PC-9 (cell line): ENCODE results near the gene PTPRG. TPM values are rescaled to one million over a fixed set of nuclear protein-coding genes. Genes with fewer than 3 reads are reported as not detected.

Experiments
- BruUV-seq: library from RNA; stranded (reverse); fragments of 400-500 nt; replicated peaks from 2 replicates; lab custom pipeline; 2021; lab: Mats Ljungman, UMichigan
- CTCF ChIA-PET: fragments of 300-600 bp; sonication (Branson Sonifier 250); formaldehyde crosslinking; loops from one replicate; lab custom pipeline; 2022; ENCODE audit warnings: antibody characterized with exemption; lab: Charles Lee
- POLR2A ChIA-PET: fragments of 300-600 bp; sonication (Branson Sonifier 250); formaldehyde crosslinking; loops from one replicate; lab custom pipeline; 2022; ENCODE audit warnings: antibody characterized with exemption; ENCODE audit not compliant: unreplicated experiment; lab: Charles Lee
- DNase-seq, 2 experiments: peaks; one replicate each; pipeline versions ENCODE4 v3.0.0 to v3.0.0-alpha.2; 2015 to 2022; ENCODE audit warnings: mixed read lengths in 1 of 2
- H2AFZ ChIP-seq: fragments of 200-600 bp; sonication (generic); 2 replicates; pipeline ENCODE4 v1.8.1; 2017; ENCODE audit warnings: antibody characterized with exemption
- H3F3A ChIP-seq: fragments of 200-600 bp; sonication (generic); 2 replicates; pipeline ENCODE4 v1.8.1; 2017; ENCODE audit warnings: antibody characterized with exemption, mild to moderate bottlenecking, low read depth; ENCODE audit not compliant: insufficient read depth
- H3K27ac ChIP-seq: fragments of 200-600 bp; sonication (generic); 2 replicates; pipeline ENCODE4 v1.6.1; 2016; ENCODE audit warnings: mixed run types
- H3K27me3 ChIP-seq: fragments of 200-600 bp; sonication (generic); 2 replicates; pipeline ENCODE4 v1.6.1; 2016; ENCODE audit warnings: low read depth, mixed run types; ENCODE audit not compliant: insufficient read depth
- H3K36me3 ChIP-seq: fragments of 200-600 bp; sonication (generic); 2 replicates; pipeline ENCODE4 v1.6.1; 2016; ENCODE audit warnings: low read depth, mixed run types
- H3K4me1 ChIP-seq: fragments of 200-600 bp; sonication (generic); replicated peaks from 2 replicates; pipeline ENCODE4 v1.6.1; 2016; ENCODE audit warnings: mixed run types; ENCODE audit not compliant: insufficient read depth
- H3K4me2 ChIP-seq: fragments of 200-600 bp; sonication (generic); 2 replicates; pipeline ENCODE4 v1.6.1; 2017; ENCODE audit warnings: mixed run types
- H3K4me3 ChIP-seq: fragments of 200-600 bp; sonication (generic); 2 replicates; pipeline ENCODE4 v1.6.1; 2016; ENCODE audit warnings: mixed run types
- H3K79me2 ChIP-seq: fragments of 200-600 bp; sonication (generic); 2 replicates; pipeline ENCODE4 v1.6.1; 2017; ENCODE audit warnings: low read depth, mixed run types
- H3K9me2 ChIP-seq: fragments of 200-600 bp; sonication (generic); 2 replicates; pipeline ENCODE4 v1.8.1; 2017; ENCODE audit warnings: mild to moderate bottlenecking; ENCODE audit not compliant: insufficient read depth
- H3K9me3 ChIP-seq: fragments of 200-600 bp; sonication (generic); 2 replicates; pipeline ENCODE4 v1.8.1; 2016; ENCODE audit warnings: low read depth; ENCODE audit not compliant: insufficient read depth
- H4K20me1 ChIP-seq: fragments of 200-600 bp; sonication (generic); 2 replicates; pipeline ENCODE4 v1.8.1; 2017; ENCODE audit not compliant: insufficient read depth
- CTCF ChIP-seq: fragments of 200-600 bp; sonication (generic); conservative IDR thresholded peaks from 2 replicates; pipeline ENCODE4 v1.6.1; 2017; ENCODE audit warnings: mixed run types, antibody characterized with exemption, mild to moderate bottlenecking, moderate library complexity
- EZH2 ChIP-seq: fragments of 200-600 bp; sonication (generic); IDR thresholded peaks from 2 replicates; pipeline ENCODE4 v1.8.0; 2017; ENCODE audit warnings: antibody characterized with exemption, low read depth
- intact Hi-C: fragments of 100-400 bp; cut with micrococcal nuclease; formaldehyde crosslinking; loops from one replicate; pipeline ENCODE4 v1.10.0; 2022; ENCODE audit not compliant: unreplicated experiment
- total RNA-seq: library from RNA; stranded (reverse); gene quantifications from 2 replicates; pipeline ENCODE4 v1.2.3, GENCODE V29; 2021

Gene PTPRG
- total RNA-seq, 1 experiment from 2014 or later = 32.9 TPM

DNA sequence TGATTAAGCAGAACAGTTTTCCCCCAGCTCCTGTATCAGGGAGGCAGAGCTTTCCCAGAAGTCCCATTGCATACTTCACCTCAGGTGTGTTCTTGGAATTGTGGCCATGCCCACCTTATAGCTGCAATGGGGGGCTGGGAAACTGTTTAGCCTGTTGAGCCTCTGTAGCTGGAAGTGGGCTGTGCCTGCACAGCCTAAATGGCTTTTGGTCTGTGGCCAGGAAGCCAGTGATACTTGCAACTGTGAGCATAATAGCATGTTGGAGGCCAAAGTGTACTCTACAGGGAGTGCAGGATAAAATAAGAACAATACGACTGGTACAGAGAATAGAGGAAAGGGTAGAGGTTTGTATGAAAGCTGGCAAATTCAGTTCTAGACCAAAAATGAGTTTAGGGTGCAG, 248.5 kb downstream of the PTPRG start:
- no TSS peak for BruUV-seq
- Histone ChIP-seq H3K4me2 (no peak overlapping the region), H3K9me3 (no peaks in the 10 kb centered on the region), H3K36me3 (no peaks in the 10 kb centered on the region), H3K4me1 (no peaks in the 10 kb centered on the region), H3K27me3 (no peaks in the 10 kb centered on the region), H4K20me1 (no peaks in the 10 kb centered on the region), H3K27ac (no peak overlapping the region), H3K9me2 (no peaks in the 10 kb centered on the region), H2AFZ (no peak overlapping the region), H3F3A (no peaks in the 10 kb centered on the region), H3K4me3 (no peak overlapping the region), H3K79me2 (no peaks in the 10 kb centered on the region)
- DNase-seq = no peak
- ChIA-PET CTCF (no interaction called here), POLR2A (no interaction called here)
- TF ChIP-seq EZH2 (no peak), CTCF (no peak)
- intact Hi-C loops = no loop called here

DNA sequence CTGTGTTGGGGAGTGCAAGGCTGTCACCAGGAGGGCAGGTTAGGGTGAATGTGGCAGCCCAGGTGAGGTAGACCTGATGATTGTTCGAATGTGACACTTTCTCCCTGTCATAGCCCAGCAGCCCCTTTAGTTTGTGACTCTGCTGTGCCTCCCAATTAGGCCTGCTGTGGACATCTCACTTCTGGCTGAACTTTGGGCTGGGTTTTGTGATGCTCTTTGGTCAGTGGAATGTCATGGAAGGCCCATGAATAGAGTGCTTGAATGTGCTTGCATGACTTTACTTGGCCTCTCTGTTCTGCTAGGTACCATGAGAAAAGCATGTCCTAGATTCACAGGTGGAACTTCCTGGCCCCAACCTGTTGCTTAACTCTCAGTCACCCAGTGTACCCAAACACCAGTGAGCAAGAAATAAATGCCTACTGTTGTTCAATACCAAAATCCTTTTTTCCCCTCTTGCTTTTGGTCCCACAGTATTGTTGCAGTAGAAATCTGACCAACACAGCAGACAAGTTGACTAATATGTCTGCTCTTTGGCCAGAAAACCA, 249.7 kb downstream of the PTPRG start:
- no peak overlapping the region for H3K27ac ChIP-seq
- no peaks in the 10 kb centered on the region for H3K27me3 ChIP-seq
- CTCF ChIA-PET = no interaction called here
- H3F3A ChIP-seq = no peaks in the 10 kb centered on the region
- no peak overlapping the region for H3K4me3 ChIP-seq
- H3K4me2 ChIP-seq = no peak overlapping the region
- no peak for DNase-seq
- intact Hi-C loops = no loop called here
- POLR2A ChIA-PET = no interaction called here
- H3K9me2 ChIP-seq = no peaks in the 10 kb centered on the region
- H3K4me1 ChIP-seq = no peaks in the 10 kb centered on the region
- no peaks in the 10 kb centered on the region for H3K36me3 ChIP-seq
- no peaks in the 10 kb centered on the region for H4K20me1 ChIP-seq
- H2AFZ ChIP-seq = no peak overlapping the region
- TF ChIP-seq EZH2 (no peak), CTCF (no peak)
- no peaks in the 10 kb centered on the region for H3K79me2 ChIP-seq
- no peaks in the 10 kb centered on the region for H3K9me3 ChIP-seq
- BruUV-seq = no TSS peak

DNA sequence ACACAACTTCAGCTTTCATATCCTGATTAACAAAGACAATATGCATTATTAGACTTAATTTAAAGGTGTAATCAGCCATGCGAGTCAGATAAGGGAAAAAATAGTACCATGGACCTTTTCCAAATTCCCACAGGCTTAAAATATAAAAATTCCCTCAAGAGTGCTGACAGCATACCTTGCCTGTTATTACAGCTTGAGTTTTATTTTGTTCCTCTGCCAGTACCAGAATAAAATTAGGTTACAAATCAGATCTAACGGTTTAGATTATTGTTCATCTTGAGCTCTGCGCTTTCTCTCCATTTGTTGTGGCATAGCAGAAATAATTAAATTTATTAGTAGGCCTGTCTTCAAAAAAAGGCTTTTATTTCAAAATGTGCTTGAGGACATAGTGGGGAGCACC, 250.3 kb downstream of the PTPRG start:
- no peaks in the 10 kb centered on the region for H3K79me2 ChIP-seq
- no peak overlapping the region for H3K4me2 ChIP-seq
- TF ChIP-seq CTCF (no peak), EZH2 (no peak)
- no TSS peak for BruUV-seq
- ChIA-PET CTCF (no interaction called here), POLR2A (no interaction called here)
- no peaks in the 10 kb centered on the region for H3F3A ChIP-seq
- H2AFZ ChIP-seq = no peak overlapping the region
- H3K4me1 ChIP-seq = no peaks in the 10 kb centered on the region
- intact Hi-C loops = no loop called here
- H3K27ac ChIP-seq = no peak overlapping the region
- DNase-seq = no peak
- H3K9me2 ChIP-seq = no peaks in the 10 kb centered on the region
- no peaks in the 10 kb centered on the region for H3K36me3 ChIP-seq
- no peaks in the 10 kb centered on the region for H3K27me3 ChIP-seq
- H3K9me3 ChIP-seq = no peaks in the 10 kb centered on the region
- no peak overlapping the region for H3K4me3 ChIP-seq
- H4K20me1 ChIP-seq = no peaks in the 10 kb centered on the region
